H1 (cell line): ENCODE measurements around the gene FAM222B. TPM values are rescaled to one million over a fixed set of nuclear protein-coding genes. Genes with fewer than 3 reads are reported as not detected.

Source experiments
- CTCF ChIA-PET: fragments of 300-600 bp; sonication (Branson Sonifier 250); formaldehyde crosslinking; loops from one replicate; lab custom pipeline; 2021; ENCODE audit not compliant: partially characterized antibody; lab: Charles Lee
- POLR2A ChIA-PET: fragments of 300-600 bp; sonication (Branson Sonifier 250); formaldehyde crosslinking; loops from one replicate; lab custom pipeline; 2021; ENCODE audit warnings: inconsistent platforms; ENCODE audit not compliant: partially characterized antibody; lab: Charles Lee
- DNase-seq, 2 experiments: peaks; one replicate each; pipeline versions ENCODE4 v3.0.0 to v3.0.0-alpha.2; 2010 to 2022; ENCODE audit warnings: low spot score in 2 of 2, low read depth in 1 of 2, mixed read lengths in 1 of 2
- FAIRE-seq: peaks from 2 replicates; lab custom pipeline; 2011; peaks lifted over from hg19 to GRCh38; lab: Jason Lieb, UNC
- H2AFZ ChIP-seq: 2 replicates; pipeline ENCODE4 v1.8.1; 2012; ENCODE audit warnings: low read length, inconsistent platforms
- H2AK5ac ChIP-seq: 2 replicates; pipeline ENCODE4 v1.6.1; 2013; ENCODE audit warnings: low read depth, low read length
- H2BK120ac ChIP-seq: replicated peaks from 2 replicates; pipeline ENCODE3; 2013; ENCODE audit warnings: low read depth, low read length, inconsistent platforms
- H2BK12ac ChIP-seq: 2 replicates; pipeline ENCODE4 v1.6.1; 2013; ENCODE audit warnings: low read depth, low read length
- H2BK15ac ChIP-seq: 2 replicates; pipeline ENCODE4 v1.6.1; 2013; ENCODE audit warnings: low read length
- H2BK20ac ChIP-seq: 2 replicates; pipeline ENCODE4 v1.6.1; 2013; ENCODE audit warnings: low read length
- H2BK5ac ChIP-seq: 2 replicates; pipeline ENCODE4 v1.6.1; 2013; ENCODE audit warnings: low read depth, low read length
- H3K14ac ChIP-seq: 2 replicates; pipeline ENCODE4 v1.6.1; 2013; ENCODE audit warnings: inconsistent platforms; ENCODE audit not compliant: insufficient read length
- H3K18ac ChIP-seq: 2 replicates; pipeline ENCODE4 v1.6.1; 2013; ENCODE audit warnings: low read length; ENCODE audit errors: extremely low read depth
- H3K23ac ChIP-seq: 2 replicates; pipeline ENCODE4 v1.6.1; 2013; ENCODE audit warnings: inconsistent platforms; ENCODE audit not compliant: insufficient read length
- H3K23me2 ChIP-seq: 2 replicates; pipeline ENCODE4 v1.6.1; 2013; ENCODE audit warnings: low read depth, low read length
- H3K27ac ChIP-seq: 2 replicates; pipeline ENCODE4 v1.6.1; 2011; ENCODE audit warnings: low read depth, low read length, inconsistent platforms
- H3K27me3 ChIP-seq, 4 experiments: replicated peaks in 1 of 4; 1 replicate in 1 of 4; 2 replicates in 3 of 4; pipeline versions ENCODE4 v1.6.1 to v1.8.1; 2011 to 2013; ENCODE audit warnings: low read length in 3 of 4, mild to moderate bottlenecking in 3 of 4, inconsistent platforms in 2 of 4, mixed read lengths in 2 of 4, moderate library complexity in 1 of 4; ENCODE audit not compliant: control insufficient read depth in 3 of 4, insufficient read depth in 3 of 4; ENCODE audit errors: extremely low read depth in 1 of 4
- H3K36me3 ChIP-seq, 4 experiments: 2 replicates each; pipeline versions ENCODE4 v1.6.1 to v1.8.1; 2011 to 2013; ENCODE audit warnings: mild to moderate bottlenecking in 4 of 4, low read length in 3 of 4, moderate library complexity in 2 of 4, control low read depth in 1 of 4, inconsistent platforms in 1 of 4; ENCODE audit not compliant: insufficient read depth in 4 of 4, control insufficient read depth in 2 of 4
- H3K4ac ChIP-seq: replicated peaks from 2 replicates; pipeline ENCODE3; 2013; ENCODE audit warnings: low read length, low read depth, mixed read lengths, inconsistent platforms; ENCODE audit not compliant: insufficient read length
- H3K4me1 ChIP-seq, 4 experiments: replicated peaks in 1 of 4; 1 replicate in 1 of 4; 2 replicates in 3 of 4; pipeline versions ENCODE4 v1.6.1 to v1.8.1; 2011 to 2013; ENCODE audit warnings: low read length in 3 of 4, inconsistent platforms in 2 of 4, mixed read lengths in 1 of 4; ENCODE audit not compliant: insufficient read depth in 4 of 4, control insufficient read depth in 3 of 4
- H3K4me2 ChIP-seq, 2 experiments: 2 replicates each; pipeline versions ENCODE4 v1.6.1 to v1.8.1; 2011 to 2013; ENCODE audit warnings: low read depth in 2 of 2, low read length in 2 of 2, control low read depth in 1 of 2, inconsistent platforms in 1 of 2, mild to moderate bottlenecking in 1 of 2; ENCODE audit not compliant: insufficient read depth in 1 of 2
- H3K4me3 ChIP-seq, 4 experiments: fragments of 200-600, 300-600 bp in 1 of 4; sonication (generic), shearing (Covaris generic), sonication (Bioruptor Twin) in 1 of 4; 2 replicates each; pipeline versions ENCODE4 v1.5.1 to v1.8.1; 2011 to 2016; ENCODE audit warnings: low read length in 4 of 4, low read depth in 3 of 4, control low read depth in 2 of 4, inconsistent platforms in 2 of 4, mild to moderate bottlenecking in 2 of 4, mixed read lengths in 1 of 4, moderate library complexity in 1 of 4; ENCODE audit not compliant: insufficient read depth in 2 of 4; ENCODE audit errors: extremely low read depth in 1 of 4
- H3K56ac ChIP-seq: replicated peaks from 2 replicates; pipeline ENCODE3; 2013; ENCODE audit warnings: low read depth, mild to moderate bottlenecking, mixed read lengths, low read length, inconsistent platforms; ENCODE audit not compliant: insufficient read length
- H3K79me1 ChIP-seq: 2 replicates; pipeline ENCODE4 v1.6.1; 2013; ENCODE audit warnings: low read depth, low read length, control low read depth
- H3K79me2 ChIP-seq, 2 experiments: 2 replicates each; pipeline versions ENCODE4 v1.6.1 to v1.8.1; 2012 to 2013; ENCODE audit warnings: low read length in 2 of 2, mild to moderate bottlenecking in 2 of 2, inconsistent platforms in 1 of 2; ENCODE audit not compliant: insufficient read depth in 2 of 2, control insufficient read depth in 1 of 2
- H3K9ac ChIP-seq, 4 experiments: replicated peaks in 1 of 4; 1 replicate in 1 of 4; 2 replicates in 3 of 4; pipeline versions ENCODE4 v1.6.1 to v1.8.1; 2011 to 2013; ENCODE audit warnings: low read depth in 3 of 4, low read length in 3 of 4, control low read depth in 2 of 4, mild to moderate bottlenecking in 2 of 4, moderate library complexity in 2 of 4, inconsistent platforms in 1 of 4; ENCODE audit errors: extremely low read depth in 1 of 4
- H3K9me3 ChIP-seq, 2 experiments: 2 replicates each; pipeline versions ENCODE4 v1.6.1 to v1.8.1; 2012 to 2013; ENCODE audit warnings: mild to moderate bottlenecking in 2 of 2, moderate library complexity in 2 of 2, control low read depth in 1 of 2, inconsistent platforms in 1 of 2, low read depth in 1 of 2, low read length in 1 of 2, mixed read lengths in 1 of 2; ENCODE audit not compliant: insufficient read depth in 2 of 2
- H4K20me1 ChIP-seq, 2 experiments: replicated peaks in 1 of 2; 2 replicates each; pipeline versions ENCODE3 to v1.8.1; 2011 to 2013; ENCODE audit warnings: inconsistent platforms in 2 of 2, low read length in 2 of 2, mild to moderate bottlenecking in 1 of 2; ENCODE audit not compliant: insufficient read depth in 2 of 2, control insufficient read depth in 1 of 2
- H4K5ac ChIP-seq: 2 replicates; pipeline ENCODE4 v1.6.1; 2013; ENCODE audit warnings: low read length, low read depth, mixed read lengths, inconsistent platforms; ENCODE audit not compliant: insufficient read length
- H4K8ac ChIP-seq: 2 replicates; pipeline ENCODE4 v1.8.0; 2013; ENCODE audit warnings: mild to moderate bottlenecking, moderate library complexity, low read length, inconsistent platforms; ENCODE audit not compliant: insufficient read depth; ENCODE audit errors: extremely low read depth
- H4K91ac ChIP-seq: replicated peaks from 2 replicates; pipeline ENCODE3; 2013; ENCODE audit warnings: low read length, mixed read lengths, inconsistent platforms; ENCODE audit not compliant: insufficient read length
- BCL11A ChIP-seq, 2 experiments: IDR thresholded peaks; one replicate each; pipeline ENCODE4 v1.6.1; 2011; ENCODE audit warnings: low read depth in 2 of 2, low read length in 2 of 2, mild to moderate bottlenecking in 2 of 2
- CBX8 ChIP-seq: fragments of 300-800, 300-1000 bp; sonication (generic); IDR thresholded peaks from 2 replicates; pipeline ENCODE4 v1.7.1; 2016; ENCODE audit warnings: low read depth, low read length, borderline replicate concordance
- CREB1 ChIP-seq: IDR thresholded peaks from 2 replicates; pipeline ENCODE4 v1.6.1; 2012; ENCODE audit warnings: inconsistent platforms
- JUND ChIP-seq: IDR thresholded peaks from 2 replicates; pipeline ENCODE4 v1.6.1; 2011; ENCODE audit warnings: mild to moderate bottlenecking, improper control_type of control experiment, low read length
- NRF1 ChIP-seq: IDR thresholded peaks from 2 replicates; pipeline ENCODE4 v1.6.1; 2011; ENCODE audit warnings: mild to moderate bottlenecking, low read depth, low read length, improper control_type of control experiment
- RFX5 ChIP-seq: IDR thresholded peaks from 2 replicates; pipeline ENCODE4 v1.6.1; 2011; ENCODE audit warnings: low read depth, low read length, improper control_type of control experiment, borderline replicate concordance
- SAP30 ChIP-seq: fragments of 300-600 bp; sonication (generic); IDR thresholded peaks from 2 replicates; pipeline ENCODE4 v1.7.1; 2012; ENCODE audit warnings: low read length, moderate library complexity, mild to moderate bottlenecking, inconsistent platforms; ENCODE audit not compliant: insufficient read depth, insufficient replicate concordance
- WGBS, 2 experiments: shearing (Covaris generic) in 1 of 2; methylation state at CpG; one replicate each; pipeline versions ENCODE4 v1.1.6 to v1.1.7; 2013 to 2015; ENCODE audit warnings: low lambda C conversion rate in 2 of 2, mixed read lengths in 2 of 2, inconsistent platforms in 1 of 2, low coverage in 1 of 2, missing lambda C conversion rate in 1 of 2; ENCODE audit not compliant: insufficient replicate concordance in 2 of 2, insufficient coverage in 1 of 2, insufficient read length in 1 of 2; ENCODE audit errors: extremely low coverage in 1 of 2, missing lambda C conversion rate in 1 of 2; 5-methylcytosine and 5-hydroxymethylcytosine counted together
- polyA plus RNA-seq, 7 experiments: library from polyadenylated mRNA; depleted of rRNA in 3 of 7; stranded (reverse) in 5 of 7; unstranded in 2 of 7; fragments of >200 nt in 5 of 7; fragments of 200-250 nt in 2 of 7; gene quantifications; 1 replicate in 5 of 7; 2 replicates in 1 of 7; 4 replicates in 1 of 7; pipeline versions ENCODE4 v1.2.1 to v1.2.3, GENCODE V29; 2011 to 2013; ENCODE audit warnings: missing spikeins in 2 of 7, mixed read lengths in 2 of 7
- total RNA-seq: library from RNA; stranded (reverse); fragmentation: NEBNext Ultra II Directional; extraction: Animal tissue kit (Norgen Biotek cat#: 25700); gene quantifications from 2 replicates; pipeline ENCODE4 v1.2.1, GENCODE V29; 2021
- TF ChIP-seq, protein P1 (sequence below): IDR thresholded peaks from 2 replicates; pipeline ENCODE4 v1.6.1; 2011; ENCODE audit warnings: low read depth, mild to moderate bottlenecking, low read length; ENCODE audit not compliant: insufficient read depth

Gene FAM222B
- total and polyA plus RNA-seq, 2 of the 8 experiments (the other 6 are each of a cell fraction or from before 2014, with no cell fraction given), result 42.1 to 81.7 TPM

DNA sequence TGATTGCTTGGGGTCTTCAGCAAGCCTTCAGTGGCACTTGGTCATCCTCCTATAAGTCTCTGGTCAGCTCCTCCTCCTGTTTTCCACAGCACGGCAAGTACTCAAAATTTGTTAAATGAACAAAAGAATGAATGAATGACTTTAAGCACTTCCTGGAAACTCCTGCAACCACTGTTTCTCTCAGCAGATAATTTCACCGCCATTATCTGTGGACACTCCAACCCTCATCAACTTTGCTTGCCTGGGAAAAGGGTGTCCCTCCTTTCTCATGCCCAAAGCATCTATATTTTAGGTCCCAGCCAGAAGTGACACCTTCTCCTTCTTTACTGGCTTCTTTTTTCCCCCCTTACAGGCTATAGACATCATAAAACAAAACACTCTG, 135.3 kb downstream of the FAM222B start:
- Histone ChIP-seq H3K4me3 (no peak overlapping the region), H4K8ac (no peak overlapping the region), H3K79me1 (peaks cover 3% of the 10 kb centered on the region; the same call in 1 of the 2 replicates), H3K27ac (no peak overlapping the region), H3K23me2 (peaks cover 13% of the 10 kb centered on the region), H2AK5ac (no peak overlapping the region), H2BK5ac (no peak overlapping the region), H3K23ac (no peak overlapping the region), H3K36me3 (peaks cover 3 to 13% (median 7%) of the 10 kb centered on the region in 4 experiments; a peak in 6 of 8 replicates), H3K14ac (no peak overlapping the region), H2BK20ac (no peak overlapping the region), H3K18ac (no peak overlapping the region), H2BK15ac (0 out of 2 replicates have a peak overlapping the region, but pooled peaks have one; percentile 23), H4K5ac (no peak overlapping the region), H3K27me3 (no peaks in the 10 kb centered on the region), H3K4ac (no peak overlapping the region), H3K4me2 (0 out of 4 replicates have a peak overlapping the region, but pooled peaks of 1 of the 2 experiments have one; percentile 0), H3K9ac (no peak overlapping the region), H2BK12ac (no peak overlapping the region), H2AFZ (no peak overlapping the region), H4K91ac (no peak overlapping the region), H4K20me1 (peaks cover 8 to 10% of the 10 kb centered on the region in 2 experiments), H2BK120ac (no peak overlapping the region), H3K79me2 (peaks cover 0 to 15% of the 10 kb centered on the region in 2 experiments; a peak in 2 of 4 replicates), H3K4me1 (peaks cover under 1 to 10% (median 6%) of the 10 kb centered on the region in 4 experiments; a peak in 6 of 7 replicates), H3K9me3 (no peaks in the 10 kb centered on the region), H3K56ac (no peak overlapping the region)
- no peak for FAIRE-seq
- DNase-seq, result no peak
- ChIA-PET POLR2A (interaction anchor here (0.8 to 10.1 kb wide), 15 partner anchors 9 to 228 kb away, joined by 3 to 258 read pairs (median 4); partner anchors contain the start of genes BLTP2, NEK8, RPL23A and SDF2), CTCF (interaction anchor here (0.9 to 1.3 kb wide), 4 partner anchors 9 to 67 kb away, joined by 3 to 4 read pairs (median 3); no protein-coding TSS in a partner anchor)
- 94% methylated on average over 2 of the region's 2 CpGs; no CpG with 5 or more reads in 1 of the 2 experiments for WGBS, 2 experiments
- TF ChIP-seq CBX8, result no peak
- TF ChIP-seq NRF1, result no peak
- no peak for TF ChIP-seq SAP30
- TF ChIP-seq CREB1, result no peak
- no peak for TF ChIP-seq RFX5
- TF ChIP-seq BCL11A (IDR thresholded peaks at IDR 0.05; ENCODE audit: low read depth in 2 of 2, low read length in 2 of 2), result no peak
- TF ChIP-seq, protein P1, sequence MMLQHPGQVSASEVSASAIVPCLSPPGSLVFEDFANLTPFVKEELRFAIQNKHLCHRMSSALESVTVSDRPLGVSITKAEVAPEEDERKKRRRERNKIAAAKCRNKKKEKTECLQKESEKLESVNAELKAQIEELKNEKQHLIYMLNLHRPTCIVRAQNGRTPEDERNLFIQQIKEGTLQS, result no peak
- no peak for TF ChIP-seq JUND
